ENCODE data around the gene DTD1. TPM values are rescaled to one million over a fixed set of nuclear protein-coding genes. Genes with fewer than 3 reads are reported as not detected.

Gene DTD1
- total and polyA plus RNA-seq, 2 of the 13 experiments (the other 11 are each of a cell fraction or from before 2014, with no cell fraction given) = 41.2 to 79.3 TPM

- TF ChIP-seq, protein P1, sequence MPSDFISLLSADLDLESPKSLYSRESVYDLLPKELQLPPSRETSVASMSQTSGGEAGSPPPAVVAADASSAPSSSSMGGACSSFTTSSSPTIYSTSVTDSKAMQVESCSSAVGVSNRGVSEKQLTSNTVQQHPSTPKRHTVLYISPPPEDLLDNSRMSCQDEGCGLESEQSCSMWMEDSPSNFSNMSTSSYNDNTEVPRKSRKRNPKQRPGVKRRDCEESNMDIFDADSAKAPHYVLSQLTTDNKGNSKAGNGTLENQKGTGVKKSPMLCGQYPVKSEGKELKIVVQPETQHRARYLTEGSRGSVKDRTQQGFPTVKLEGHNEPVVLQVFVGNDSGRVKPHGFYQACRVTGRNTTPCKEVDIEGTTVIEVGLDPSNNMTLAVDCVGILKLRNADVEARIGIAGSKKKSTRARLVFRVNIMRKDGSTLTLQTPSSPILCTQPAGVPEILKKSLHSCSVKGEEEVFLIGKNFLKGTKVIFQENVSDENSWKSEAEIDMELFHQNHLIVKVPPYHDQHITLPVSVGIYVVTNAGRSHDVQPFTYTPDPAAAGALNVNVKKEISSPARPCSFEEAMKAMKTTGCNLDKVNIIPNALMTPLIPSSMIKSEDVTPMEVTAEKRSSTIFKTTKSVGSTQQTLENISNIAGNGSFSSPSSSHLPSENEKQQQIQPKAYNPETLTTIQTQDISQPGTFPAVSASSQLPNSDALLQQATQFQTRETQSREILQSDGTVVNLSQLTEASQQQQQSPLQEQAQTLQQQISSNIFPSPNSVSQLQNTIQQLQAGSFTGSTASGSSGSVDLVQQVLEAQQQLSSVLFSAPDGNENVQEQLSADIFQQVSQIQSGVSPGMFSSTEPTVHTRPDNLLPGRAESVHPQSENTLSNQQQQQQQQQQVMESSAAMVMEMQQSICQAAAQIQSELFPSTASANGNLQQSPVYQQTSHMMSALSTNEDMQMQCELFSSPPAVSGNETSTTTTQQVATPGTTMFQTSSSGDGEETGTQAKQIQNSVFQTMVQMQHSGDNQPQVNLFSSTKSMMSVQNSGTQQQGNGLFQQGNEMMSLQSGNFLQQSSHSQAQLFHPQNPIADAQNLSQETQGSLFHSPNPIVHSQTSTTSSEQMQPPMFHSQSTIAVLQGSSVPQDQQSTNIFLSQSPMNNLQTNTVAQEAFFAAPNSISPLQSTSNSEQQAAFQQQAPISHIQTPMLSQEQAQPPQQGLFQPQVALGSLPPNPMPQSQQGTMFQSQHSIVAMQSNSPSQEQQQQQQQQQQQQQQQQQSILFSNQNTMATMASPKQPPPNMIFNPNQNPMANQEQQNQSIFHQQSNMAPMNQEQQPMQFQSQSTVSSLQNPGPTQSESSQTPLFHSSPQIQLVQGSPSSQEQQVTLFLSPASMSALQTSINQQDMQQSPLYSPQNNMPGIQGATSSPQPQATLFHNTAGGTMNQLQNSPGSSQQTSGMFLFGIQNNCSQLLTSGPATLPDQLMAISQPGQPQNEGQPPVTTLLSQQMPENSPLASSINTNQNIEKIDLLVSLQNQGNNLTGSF (CRISPR knock-in tag; IDR thresholded peaks at IDR 0.05) = no peak
- TF ChIP-seq ZBTB46 (CRISPR knock-in tag; IDR thresholded peaks at IDR 0.05; ENCODE audit: borderline replicate concordance) = no peak
- TF ChIP-seq ZNF263 (CRISPR knock-in tag; IDR thresholded peaks at IDR 0.05) = peak; percentile 94
- TF ChIP-seq BRCA1 (CRISPR knock-in tag; IDR thresholded peaks at IDR 0.05) = no peak
- TF ChIP-seq ZSCAN25 (CRISPR knock-in tag; IDR thresholded peaks at IDR 0.05) = 0 out of 2 replicates have a peak, but pooled peaks have one; percentile 33
- 0 out of 2 replicates have a peak, but pooled peaks have one; percentile 42 for TF ChIP-seq HNF4A (CRISPR knock-in tag; IDR thresholded peaks at IDR 0.05)
- TF ChIP-seq, protein P2, sequence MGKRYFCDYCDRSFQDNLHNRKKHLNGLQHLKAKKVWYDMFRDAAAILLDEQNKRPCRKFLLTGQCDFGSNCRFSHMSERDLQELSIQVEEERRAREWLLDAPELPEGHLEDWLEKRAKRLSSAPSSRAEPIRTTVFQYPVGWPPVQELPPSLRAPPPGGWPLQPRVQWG (CRISPR knock-in tag; IDR thresholded peaks at IDR 0.05; ENCODE audit: borderline replicate concordance, low read depth) = no peak
- no peak for TF ChIP-seq SKI (IDR thresholded peaks at IDR 0.05; ENCODE audit: partially characterized antibody)
These were observed 140.5 kb downstream of the DTD1 start (continued) for GRCh38 chr20:18728165-18728869.
